ENCODE data around the gene CBARP.

CBARP gene

DNA sequence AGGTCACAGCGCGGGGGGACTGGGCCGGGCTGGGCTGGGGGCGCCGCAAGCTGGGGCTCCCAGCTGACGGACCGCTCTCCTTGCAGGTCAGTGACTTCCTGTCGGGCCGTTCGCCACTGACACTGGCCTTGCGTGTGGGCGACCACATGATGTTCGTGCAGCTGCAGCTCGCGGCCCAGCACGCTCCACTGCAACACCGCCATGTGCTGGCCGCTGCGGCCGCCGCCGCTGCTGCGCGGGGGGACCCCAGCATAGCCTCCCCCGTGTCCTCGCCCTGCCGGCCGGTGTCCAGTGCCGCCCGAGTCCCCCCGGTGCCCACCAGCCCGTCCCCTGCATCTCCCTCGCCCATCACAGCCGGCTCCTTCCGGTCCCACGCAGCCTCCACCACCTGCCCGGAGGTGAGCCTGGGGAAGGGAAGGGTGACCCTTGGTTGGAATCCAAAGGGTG lies 16.3 kb upstream of the CBARP start:
- Histone ChIP-seq H3K36me3 (ENCODE audit: control insufficient read depth in 2 of 2, insufficient read depth in 1 of 2, low read length in 2 of 2) (peaks cover 21 to 58% of the 10 kb centered on the region in 2 experiments), H3K4me3 (ENCODE audit: low read depth, low read length) (no peak overlapping the region; the same call in 1 of the 2 replicates), H3K9me3 (ENCODE audit: control insufficient read depth, insufficient read depth, low read depth, low read length) (no peaks in the 10 kb centered on the region), H3K27ac (ENCODE audit: extremely low read depth, low read depth, low read length) (peak overlapping the region; percentile 100; the same call in 1 of the 2 replicates), H3K4me1 (ENCODE audit: control insufficient read depth, insufficient read depth, low read length) (peaks cover 19% of the 10 kb centered on the region)
- POLR2A ChIA-PET = interaction anchor here (1.7 to 10.8 kb wide), 3 partner anchors 10 to 19 kb away, joined by 5 to 407 read pairs (median 20); partner anchors contain the start of gene CIRBP
- TF ChIP-seq EGR2 (tag by site-specific recombination; IDR thresholded peaks at IDR 0.05; ENCODE audit: low read depth) (no peak), MYNN (tag by site-specific recombination; IDR thresholded peaks at IDR 0.05; ENCODE audit: borderline replicate concordance) (no peak), ZNF660 (tag by site-specific recombination; IDR thresholded peaks at IDR 0.05) (no peak), ZNF530 (tag by site-specific recombination; IDR thresholded peaks at IDR 0.05; ENCODE audit: low read depth) (no peak), GLIS1 (tag by site-specific recombination; IDR thresholded peaks at IDR 0.05) (no peak), ZNF549 (tag by site-specific recombination; IDR thresholded peaks at IDR 0.05) (no peak), MEIS1 (CRISPR knock-in tag; IDR thresholded peaks at IDR 0.05; ENCODE audit: borderline replicate concordance) (no peak), KLF1 (tag by site-specific recombination; IDR thresholded peaks at IDR 0.05) (no peak), ZNF292 (tag by site-specific recombination; IDR thresholded peaks at IDR 0.05; ENCODE audit: borderline replicate concordance, low read depth) (no peak), ZNF514 (tag by site-specific recombination; IDR thresholded peaks at IDR 0.05) (no peak), MZF1 (tag by site-specific recombination; IDR thresholded peaks at IDR 0.05; ENCODE audit: borderline replicate concordance) (no peak), ZNF311 (tag by site-specific recombination; IDR thresholded peaks at IDR 0.05; ENCODE audit: borderline replicate concordance) (no peak), ZNF48 (tag by site-specific recombination; IDR thresholded peaks at IDR 0.05) (no peak), ZNF121 (tag by site-specific recombination; IDR thresholded peaks at IDR 0.05) (no peak), ZNF785 (tag by site-specific recombination; IDR thresholded peaks at IDR 0.05) (no peak)
- TF ChIP-seq, protein P1, sequence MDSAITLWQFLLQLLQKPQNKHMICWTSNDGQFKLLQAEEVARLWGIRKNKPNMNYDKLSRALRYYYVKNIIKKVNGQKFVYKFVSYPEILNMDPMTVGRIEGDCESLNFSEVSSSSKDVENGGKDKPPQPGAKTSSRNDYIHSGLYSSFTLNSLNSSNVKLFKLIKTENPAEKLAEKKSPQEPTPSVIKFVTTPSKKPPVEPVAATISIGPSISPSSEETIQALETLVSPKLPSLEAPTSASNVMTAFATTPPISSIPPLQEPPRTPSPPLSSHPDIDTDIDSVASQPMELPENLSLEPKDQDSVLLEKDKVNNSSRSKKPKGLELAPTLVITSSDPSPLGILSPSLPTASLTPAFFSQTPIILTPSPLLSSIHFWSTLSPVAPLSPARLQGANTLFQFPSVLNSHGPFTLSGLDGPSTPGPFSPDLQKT (IDR thresholded peaks at IDR 0.05; ENCODE audit: borderline replicate concordance, low read depth, low read length) = no peak
- CTCF ChIA-PET = interaction anchor here (0.6 to 2.7 kb wide), 4 partner anchors 10 to 626 kb away, joined by 3 to 13 read pairs (median 12); partner anchors contain the start of gene CIRBP

DNA sequence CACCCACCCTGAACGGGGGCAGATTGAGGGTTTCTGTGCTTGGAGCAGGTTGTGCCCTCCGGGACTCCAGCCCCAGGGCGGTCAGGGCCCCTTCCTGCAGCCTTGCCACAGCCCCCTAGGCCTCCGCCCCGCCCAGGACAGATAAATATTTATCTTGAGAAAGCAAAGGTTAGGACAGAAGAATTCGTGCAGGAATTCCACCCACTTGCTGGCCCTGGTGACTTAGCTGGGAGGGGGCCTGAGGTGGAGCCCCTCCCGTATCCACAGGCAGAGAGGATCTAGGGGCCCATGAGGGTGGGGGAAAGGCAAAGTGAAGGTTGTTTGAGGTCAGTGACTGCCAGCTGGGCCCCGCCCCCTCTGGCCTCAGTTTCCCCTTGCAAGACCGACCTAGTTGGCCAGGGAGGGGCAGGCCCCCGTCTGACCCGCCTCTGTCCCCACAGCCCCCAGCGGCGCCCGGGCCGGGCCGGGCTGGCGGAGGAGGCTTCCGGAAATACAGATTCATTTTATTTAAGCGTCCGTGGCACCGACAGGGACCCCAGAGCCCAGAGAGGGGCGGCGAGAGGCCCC lies 15.8 kb upstream of the CBARP start:
- Histone ChIP-seq H3K9me3 (ENCODE audit: control insufficient read depth, insufficient read depth, low read depth, low read length) (no peaks in the 10 kb centered on the region), H3K27ac (ENCODE audit: extremely low read depth, low read depth, low read length) (peak overlapping the region; percentile 100), H3K4me3 (ENCODE audit: low read depth, low read length) (peak overlapping the region; percentile 92), H3K36me3 (ENCODE audit: control insufficient read depth in 2 of 2, insufficient read depth in 1 of 2, low read length in 2 of 2) (peaks cover 21 to 58% of the 10 kb centered on the region in 2 experiments), H3K4me1 (ENCODE audit: control insufficient read depth, insufficient read depth, low read length) (peaks cover 16% of the 10 kb centered on the region)
- ChIA-PET CTCF (interaction anchor here (0.6 to 2.7 kb wide), 4 partner anchors 10 to 626 kb away, joined by 3 to 13 read pairs (median 12); partner anchors contain the start of gene CIRBP), POLR2A (interaction anchor here (0.5 to 10.8 kb wide), 13 partner anchors 8 to 252 kb away, joined by 3 to 407 read pairs (median 5); partner anchors contain the start of genes ATP5F1D, CIRBP and FAM174C)
- TF ChIP-seq GLIS1 (tag by site-specific recombination; IDR thresholded peaks at IDR 0.05) = no peak
- 0 out of 2 replicates have a peak, but pooled peaks have one; percentile 4 for TF ChIP-seq SP7 (tag by site-specific recombination; IDR thresholded peaks at IDR 0.05)
- TF ChIP-seq, protein P2, sequence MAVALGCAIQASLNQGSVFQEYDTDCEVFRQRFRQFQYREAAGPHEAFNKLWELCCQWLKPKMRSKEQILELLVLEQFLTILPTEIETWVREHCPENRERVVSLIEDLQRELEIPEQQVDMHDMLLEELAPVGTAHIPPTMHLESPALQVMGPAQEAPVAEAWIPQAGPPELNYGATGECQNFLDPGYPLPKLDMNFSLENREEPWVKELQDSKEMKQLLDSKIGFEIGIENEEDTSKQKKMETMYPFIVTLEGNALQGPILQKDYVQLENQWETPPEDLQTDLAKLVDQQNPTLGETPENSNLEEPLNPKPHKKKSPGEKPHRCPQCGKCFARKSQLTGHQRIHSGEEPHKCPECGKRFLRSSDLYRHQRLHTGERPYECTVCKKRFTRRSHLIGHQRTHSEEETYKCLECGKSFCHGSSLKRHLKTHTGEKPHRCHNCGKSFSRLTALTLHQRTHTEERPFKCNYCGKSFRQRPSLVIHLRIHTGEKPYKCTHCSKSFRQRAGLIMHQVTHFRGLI (tag by site-specific recombination; IDR thresholded peaks at IDR 0.05) = no peak
- TF ChIP-seq ZNF792 (tag by site-specific recombination; IDR thresholded peaks at IDR 0.05) = no peak
- peak; percentile 15; the same call in 1 of the 2 replicates for TF ChIP-seq ZEB2 (tag by site-specific recombination; IDR thresholded peaks at IDR 0.05)
- peak; percentile 32; the same call in 1 of the 2 replicates for TF ChIP-seq ZFHX2 (tag by site-specific recombination; conservative IDR thresholded peaks at IDR 0.05)
- no peak for TF ChIP-seq ZNF23 (tag by site-specific recombination; IDR thresholded peaks at IDR 0.05; ENCODE audit: borderline replicate concordance)
- TF ChIP-seq, protein P3, sequence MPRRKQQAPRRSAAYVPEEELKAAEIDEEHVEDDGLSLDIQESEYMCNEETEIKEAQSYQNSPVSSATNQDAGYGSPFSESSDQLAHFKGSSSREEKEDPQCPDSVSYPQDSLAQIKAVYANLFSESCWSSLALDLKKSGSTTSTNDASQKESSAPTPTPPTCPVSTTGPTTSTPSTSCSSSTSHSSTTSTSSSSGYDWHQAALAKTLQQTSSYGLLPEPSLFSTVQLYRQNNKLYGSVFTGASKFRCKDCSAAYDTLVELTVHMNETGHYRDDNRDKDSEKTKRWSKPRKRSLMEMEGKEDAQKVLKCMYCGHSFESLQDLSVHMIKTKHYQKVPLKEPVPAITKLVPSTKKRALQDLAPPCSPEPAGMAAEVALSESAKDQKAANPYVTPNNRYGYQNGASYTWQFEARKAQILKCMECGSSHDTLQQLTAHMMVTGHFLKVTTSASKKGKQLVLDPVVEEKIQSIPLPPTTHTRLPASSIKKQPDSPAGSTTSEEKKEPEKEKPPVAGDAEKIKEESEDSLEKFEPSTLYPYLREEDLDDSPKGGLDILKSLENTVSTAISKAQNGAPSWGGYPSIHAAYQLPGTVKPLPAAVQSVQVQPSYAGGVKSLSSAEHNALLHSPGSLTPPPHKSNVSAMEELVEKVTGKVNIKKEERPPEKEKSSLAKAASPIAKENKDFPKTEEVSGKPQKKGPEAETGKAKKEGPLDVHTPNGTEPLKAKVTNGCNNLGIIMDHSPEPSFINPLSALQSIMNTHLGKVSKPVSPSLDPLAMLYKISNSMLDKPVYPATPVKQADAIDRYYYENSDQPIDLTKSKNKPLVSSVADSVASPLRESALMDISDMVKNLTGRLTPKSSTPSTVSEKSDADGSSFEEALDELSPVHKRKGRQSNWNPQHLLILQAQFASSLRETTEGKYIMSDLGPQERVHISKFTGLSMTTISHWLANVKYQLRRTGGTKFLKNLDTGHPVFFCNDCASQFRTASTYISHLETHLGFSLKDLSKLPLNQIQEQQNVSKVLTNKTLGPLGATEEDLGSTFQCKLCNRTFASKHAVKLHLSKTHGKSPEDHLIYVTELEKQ (tag by site-specific recombination; IDR thresholded peaks at IDR 0.05; ENCODE audit: borderline replicate concordance) = 0 out of 2 replicates have a peak, but pooled peaks have one; percentile 4
- TF ChIP-seq ZNF530 (tag by site-specific recombination; IDR thresholded peaks at IDR 0.05; ENCODE audit: low read depth) = no peak
- no peak for TF ChIP-seq ZBTB20 (tag by site-specific recombination; IDR thresholded peaks at IDR 0.05)
- TF ChIP-seq, protein P4, sequence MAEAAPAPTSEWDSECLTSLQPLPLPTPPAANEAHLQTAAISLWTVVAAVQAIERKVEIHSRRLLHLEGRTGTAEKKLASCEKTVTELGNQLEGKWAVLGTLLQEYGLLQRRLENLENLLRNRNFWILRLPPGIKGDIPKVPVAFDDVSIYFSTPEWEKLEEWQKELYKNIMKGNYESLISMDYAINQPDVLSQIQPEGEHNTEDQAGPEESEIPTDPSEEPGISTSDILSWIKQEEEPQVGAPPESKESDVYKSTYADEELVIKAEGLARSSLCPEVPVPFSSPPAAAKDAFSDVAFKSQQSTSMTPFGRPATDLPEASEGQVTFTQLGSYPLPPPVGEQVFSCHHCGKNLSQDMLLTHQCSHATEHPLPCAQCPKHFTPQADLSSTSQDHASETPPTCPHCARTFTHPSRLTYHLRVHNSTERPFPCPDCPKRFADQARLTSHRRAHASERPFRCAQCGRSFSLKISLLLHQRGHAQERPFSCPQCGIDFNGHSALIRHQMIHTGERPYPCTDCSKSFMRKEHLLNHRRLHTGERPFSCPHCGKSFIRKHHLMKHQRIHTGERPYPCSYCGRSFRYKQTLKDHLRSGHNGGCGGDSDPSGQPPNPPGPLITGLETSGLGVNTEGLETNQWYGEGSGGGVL (tag by site-specific recombination; IDR thresholded peaks at IDR 0.05) = no peak
- 0 out of 2 replicates have a peak, but pooled peaks have one; percentile 32 for TF ChIP-seq ZBTB7A (tag by site-specific recombination; IDR thresholded peaks at IDR 0.05; ENCODE audit: low read depth)
- no peak for TF ChIP-seq ZXDB (tag by site-specific recombination; IDR thresholded peaks at IDR 0.05)

All from HEK293 (cell line).